Keratinocyte (primary cell): ENCODE results near the gene LRPPRC. TPM values are rescaled to one million over a fixed set of nuclear protein-coding genes. Genes with fewer than 3 reads are reported as not detected.
"Not testable (repeated sequence)": the region's sequence is repeated elsewhere in the genome, so short reads cannot be mapped to it uniquely, and the experiment has no call there.

Experiments
- DNase-seq: peaks from one replicate; pipeline ENCODE4 v3.0.0-alpha.2; 2011; ENCODE audit warnings: low read depth, missing footprints, low spot score
- FAIRE-seq: peaks from 2 replicates; lab custom pipeline; 2011; peaks lifted over from hg19 to GRCh38; lab: Jason Lieb, UNC
- H2AFZ ChIP-seq: 2 replicates; pipeline ENCODE4 v1.6.0; 2012; ENCODE audit warnings: low read length, control low read depth, inconsistent platforms; ENCODE audit not compliant: control insufficient read depth
- H3K27ac ChIP-seq: 2 replicates; pipeline ENCODE4 v1.5.1; 2011; ENCODE audit warnings: low read length; ENCODE audit not compliant: control insufficient read depth, insufficient read depth
- H3K27me3 ChIP-seq: 3 replicates; pipeline ENCODE4 v1.6.0; 2011; ENCODE audit warnings: low read length; ENCODE audit not compliant: control insufficient read depth, insufficient read depth; ENCODE audit errors: extremely low read depth
- H3K36me3 ChIP-seq, 2 experiments: 2 replicates in 1 of 2; 3 replicates in 1 of 2; pipeline ENCODE4 v1.5.1; 2011; ENCODE audit warnings: low read length in 2 of 2, mild to moderate bottlenecking in 1 of 2; ENCODE audit not compliant: control insufficient read depth in 2 of 2, insufficient read depth in 2 of 2; ENCODE audit errors: extremely low read depth in 1 of 2
- H3K4me1 ChIP-seq: 3 replicates; pipeline ENCODE4 v1.5.1; 2011; ENCODE audit warnings: low read length; ENCODE audit not compliant: control insufficient read depth, insufficient read depth; ENCODE audit errors: extremely low read depth
- H3K4me2 ChIP-seq: 3 replicates; pipeline ENCODE4 v1.6.0; 2011; ENCODE audit warnings: low read depth, low read length; ENCODE audit not compliant: control insufficient read depth, insufficient read depth; ENCODE audit errors: extremely low read depth
- H3K4me3 ChIP-seq, 3 experiments: fragments of 200-600 bp in 1 of 3; sonication (generic) in 1 of 3; 2 replicates in 2 of 3; 3 replicates in 1 of 3; pipeline ENCODE4 v1.5.1; 2011 to 2016; ENCODE audit warnings: low read length in 3 of 3, mild to moderate bottlenecking in 3 of 3, control low read depth in 2 of 3, inconsistent platforms in 1 of 3, low read depth in 1 of 3, mixed read lengths in 1 of 3, mixed run types in 1 of 3, moderate library complexity in 1 of 3; ENCODE audit not compliant: control insufficient read depth in 2 of 3, insufficient read depth in 2 of 3; ENCODE audit errors: extremely low read depth in 1 of 3
- H3K79me2 ChIP-seq: 2 replicates; pipeline ENCODE4 v1.6.0; 2012; ENCODE audit warnings: low read length; ENCODE audit not compliant: control insufficient read depth, insufficient read depth
- H3K9ac ChIP-seq: 3 replicates; pipeline ENCODE4 v1.6.0; 2011; ENCODE audit warnings: low read length; ENCODE audit not compliant: control insufficient read depth, insufficient read depth; ENCODE audit errors: extremely low read depth
- H3K9me1 ChIP-seq: 3 replicates; pipeline ENCODE4 v1.6.0; 2011; ENCODE audit warnings: low read length; ENCODE audit not compliant: control insufficient read depth, insufficient read depth; ENCODE audit errors: extremely low read depth
- H3K9me3 ChIP-seq: 2 replicates; pipeline ENCODE4 v1.5.1; 2012; ENCODE audit warnings: low read depth, low read length; ENCODE audit not compliant: control insufficient read depth
- H4K20me1 ChIP-seq: 3 replicates; pipeline ENCODE4 v1.6.0; 2011; ENCODE audit warnings: low read length; ENCODE audit not compliant: control insufficient read depth, insufficient read depth; ENCODE audit errors: extremely low read depth
- EZH2 ChIP-seq: IDR thresholded peaks from one replicate; pipeline ENCODE4 v1.6.1; 2012; ENCODE audit warnings: inconsistent platforms, mild to moderate bottlenecking, low read length, moderate library complexity
- dilution Hi-C: fragments of 300-500 bp; cut with MboI; formaldehyde crosslinking; loops from one replicate; pipeline ENCODE4 v1.7.0; 2020; ENCODE audit warnings: low sequenced_read_pairs; ENCODE audit not compliant: extremely low pct_ligation_motif_present
- polyA plus RNA-seq, 5 experiments: library from polyadenylated mRNA; depleted of rRNA in 3 of 5; stranded (reverse) in 3 of 5; stranded (forward) in 1 of 5; unstranded in 1 of 5; fragments of >200 nt; gene quantifications; 1 replicate in 1 of 5; 2 replicates in 3 of 5; 3 replicates in 1 of 5; pipeline versions ENCODE4 v1.2.1 to v1.2.3, GENCODE V29; 2011 to 2012; ENCODE audit warnings: missing spikeins in 2 of 5, low read depth in 1 of 5, low replicate concordance in 1 of 5
- TF ChIP-seq, protein P1 (sequence below), 3 experiments: IDR thresholded peaks in 1 of 3; conservative IDR thresholded peaks in 1 of 3; optimal IDR thresholded peaks in 1 of 3; 2 replicates in 2 of 3; 3 replicates in 1 of 3; pipeline versions ENCODE3 to v1.5.1; 2011; ENCODE audit warnings: low read length in 3 of 3, mild to moderate bottlenecking in 3 of 3, moderate library complexity in 2 of 3, control low read depth in 1 of 3, inconsistent platforms in 1 of 3; ENCODE audit not compliant: insufficient read depth in 2 of 3; ENCODE audit errors: extremely low read depth in 1 of 3

LRPPRC gene
- polyA plus RNA-seq, 1 donor (not counting 4 experiments of a cell fraction or from before 2014, with no cell fraction given): 115 TPM

DNA sequence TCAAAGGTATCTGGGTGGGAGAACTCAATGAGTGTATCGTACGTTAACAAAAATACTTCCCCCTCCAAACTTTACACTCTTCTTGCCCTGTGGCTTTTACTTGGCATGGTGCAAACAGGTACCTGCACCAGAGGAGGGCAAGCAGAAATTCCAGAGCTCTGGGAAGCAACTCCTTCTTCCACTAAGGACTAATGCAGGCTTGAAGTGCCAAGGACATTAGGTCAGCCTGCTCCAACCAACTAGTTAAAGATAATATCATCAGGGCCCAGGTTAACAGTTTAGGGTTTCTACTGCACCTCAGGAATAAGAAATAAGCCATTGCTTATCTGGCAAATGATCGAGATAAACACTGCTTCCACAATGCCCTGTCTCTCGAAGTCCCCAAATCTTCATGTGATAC, 70.4 kb downstream of the LRPPRC start:
- Histone ChIP-seq H3K36me3 (peaks cover 11 to 17% of the 10 kb centered on the region in 2 experiments), H2AFZ (no peak overlapping the region), H3K9ac (no peak overlapping the region)

DNA sequence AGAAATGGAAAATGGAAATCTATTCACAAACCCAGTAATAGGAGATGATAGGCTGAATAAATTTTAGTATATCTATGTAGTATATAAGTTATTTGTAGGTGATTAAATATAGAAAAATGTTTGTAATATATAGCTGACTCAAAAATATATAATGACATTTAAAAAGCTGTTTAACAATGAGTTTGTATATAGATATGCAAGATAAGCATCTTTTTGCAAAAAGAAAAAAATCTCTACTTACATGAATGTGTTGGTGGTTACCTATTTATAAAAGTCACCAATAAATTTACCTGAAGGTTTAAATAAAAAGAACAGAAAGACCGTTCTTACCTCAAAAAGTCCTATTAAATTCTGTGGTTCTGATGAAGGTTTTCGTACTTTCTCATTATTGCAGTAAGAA, 71.3 kb downstream of the LRPPRC start:
- Histone ChIP-seq H3K4me2 (no peak overlapping the region), H3K36me3 (peaks cover 11 to 16% of the 10 kb centered on the region in 2 experiments), H3K4me1 (no peaks in the 10 kb centered on the region), H2AFZ (no peak overlapping the region), H3K27me3 (no peaks in the 10 kb centered on the region), H3K4me3 (no peak overlapping the region), H3K9me1 (no peaks in the 10 kb centered on the region), H3K9me3 (no peaks in the 10 kb centered on the region), H3K9ac (no peak overlapping the region), H3K79me2 (no peaks in the 10 kb centered on the region), H4K20me1 (no peaks in the 10 kb centered on the region), H3K27ac (no peak overlapping the region)
- DNase-seq (no peak), FAIRE-seq (no peak)
- TF ChIP-seq EZH2: no peak
- TF ChIP-seq, protein P1, sequence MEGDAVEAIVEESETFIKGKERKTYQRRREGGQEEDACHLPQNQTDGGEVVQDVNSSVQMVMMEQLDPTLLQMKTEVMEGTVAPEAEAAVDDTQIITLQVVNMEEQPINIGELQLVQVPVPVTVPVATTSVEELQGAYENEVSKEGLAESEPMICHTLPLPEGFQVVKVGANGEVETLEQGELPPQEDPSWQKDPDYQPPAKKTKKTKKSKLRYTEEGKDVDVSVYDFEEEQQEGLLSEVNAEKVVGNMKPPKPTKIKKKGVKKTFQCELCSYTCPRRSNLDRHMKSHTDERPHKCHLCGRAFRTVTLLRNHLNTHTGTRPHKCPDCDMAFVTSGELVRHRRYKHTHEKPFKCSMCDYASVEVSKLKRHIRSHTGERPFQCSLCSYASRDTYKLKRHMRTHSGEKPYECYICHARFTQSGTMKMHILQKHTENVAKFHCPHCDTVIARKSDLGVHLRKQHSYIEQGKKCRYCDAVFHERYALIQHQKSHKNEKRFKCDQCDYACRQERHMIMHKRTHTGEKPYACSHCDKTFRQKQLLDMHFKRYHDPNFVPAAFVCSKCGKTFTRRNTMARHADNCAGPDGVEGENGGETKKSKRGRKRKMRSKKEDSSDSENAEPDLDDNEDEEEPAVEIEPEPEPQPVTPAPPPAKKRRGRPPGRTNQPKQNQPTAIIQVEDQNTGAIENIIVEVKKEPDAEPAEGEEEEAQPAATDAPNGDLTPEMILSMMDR (optimal IDR thresholded peaks at IDR 0.05 in 1 of 3, IDR thresholded peaks at IDR 0.05 in 1 of 3, conservative IDR thresholded peaks at IDR 0.05 in 1 of 3; ENCODE audit: extremely low read depth in 1 of 3, insufficient read depth in 2 of 3, low read length in 3 of 3): no peak
- dilution Hi-C loops: no loop called here

More for the DNA sequence above, 70.4 kb downstream of the LRPPRC start:
- no peak for DNase-seq
- Histone ChIP-seq H3K27ac (no peak overlapping the region), H4K20me1 (no peaks in the 10 kb centered on the region), H3K4me3 (no peak overlapping the region), H3K4me2 (no peak overlapping the region), H3K79me2 (no peaks in the 10 kb centered on the region), H3K9me1 (no peaks in the 10 kb centered on the region), H3K4me1 (no peaks in the 10 kb centered on the region), H3K27me3 (no peaks in the 10 kb centered on the region), H3K9me3 (no peaks in the 10 kb centered on the region)
- dilution Hi-C loops: no loop called here
- no peak for FAIRE-seq
- TF ChIP-seq, protein P1 (optimal IDR thresholded peaks at IDR 0.05 in 1 of 3, IDR thresholded peaks at IDR 0.05 in 1 of 3, conservative IDR thresholded peaks at IDR 0.05 in 1 of 3; ENCODE audit: extremely low read depth in 1 of 3, insufficient read depth in 2 of 3, low read length in 3 of 3): no peak
- TF ChIP-seq EZH2: no peak

DNA sequence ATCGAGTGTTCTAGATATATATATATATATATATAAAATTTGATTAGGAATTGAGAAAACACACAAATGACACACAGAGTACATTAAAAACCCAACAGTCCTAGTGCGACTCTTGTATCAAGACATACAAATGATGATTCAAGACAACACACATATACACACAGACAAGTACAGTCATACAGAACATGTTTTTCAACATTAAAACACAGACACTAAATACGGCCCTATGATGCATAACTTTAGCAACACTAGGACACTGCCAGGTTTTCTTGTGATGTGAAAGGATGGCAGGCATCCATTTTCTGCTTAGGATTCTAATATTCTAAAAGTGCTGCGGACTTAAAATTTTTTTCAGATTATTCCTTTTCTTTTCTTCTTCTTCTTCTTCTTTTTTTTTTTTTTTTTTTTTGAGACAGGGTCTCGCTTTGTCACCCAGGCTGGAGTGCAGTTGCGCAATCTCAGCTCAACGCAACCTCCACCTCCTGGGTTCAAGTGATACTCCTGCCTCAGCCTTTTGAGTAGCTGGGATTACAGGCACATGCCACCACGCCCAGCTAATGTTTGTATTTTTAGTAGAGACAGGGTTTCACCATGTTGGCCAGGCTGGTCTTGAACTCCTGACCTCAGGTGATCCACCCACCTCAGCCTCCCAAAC, 84.5 kb downstream of the LRPPRC start:
- H3K79me2 ChIP-seq, H3K4me3 ChIP-seq, H2AFZ ChIP-seq, dilution Hi-C loops, H3K27me3 ChIP-seq, H3K4me1 ChIP-seq, H3K9me3 ChIP-seq, H3K4me2 ChIP-seq, H3K27ac ChIP-seq, H3K9ac ChIP-seq, DNase-seq, H4K20me1 ChIP-seq, FAIRE-seq, H3K9me1 ChIP-seq: not testable (repeated sequence)
- H3K36me3 ChIP-seq: peaks cover 8 to 12% of the 10 kb centered on the region in 2 experiments
